C1 segment of cervical spinal cord (tissue), 14 donors: ENCODE measurements around the gene IL6R.
A peak's percentile ranks its signal among the peaks of the same experiment; 100 is the strongest.
"Not testable (repeated sequence)": the region's sequence is repeated elsewhere in the genome, so short reads cannot be mapped to it uniquely, and the experiment has no call there.

Source experiments
- DNase-seq, 14 donors: peaks; one replicate each; lab custom pipeline; 2025; lab: John Stamatoyannopoulos, UW

IL6R gene

DNA sequence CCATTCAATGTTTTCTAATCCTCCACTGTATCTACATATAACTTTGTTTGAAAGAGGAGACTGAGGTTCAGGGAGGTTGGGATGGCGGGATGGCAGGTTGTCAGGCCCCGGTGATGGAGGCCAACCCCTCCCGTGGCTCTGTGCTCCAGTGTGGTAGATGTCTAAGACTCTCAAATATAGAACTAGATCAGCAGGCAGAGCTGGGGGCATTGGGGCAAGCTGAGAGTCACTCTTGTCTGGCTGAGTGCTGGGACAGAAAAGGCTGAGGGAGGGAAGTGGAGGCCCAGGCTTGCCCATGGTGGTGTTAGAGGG is 1.7 kb downstream of the IL6R start:
- DNase-seq: peak in 1 of 14 donors; percentile 62

DNA sequence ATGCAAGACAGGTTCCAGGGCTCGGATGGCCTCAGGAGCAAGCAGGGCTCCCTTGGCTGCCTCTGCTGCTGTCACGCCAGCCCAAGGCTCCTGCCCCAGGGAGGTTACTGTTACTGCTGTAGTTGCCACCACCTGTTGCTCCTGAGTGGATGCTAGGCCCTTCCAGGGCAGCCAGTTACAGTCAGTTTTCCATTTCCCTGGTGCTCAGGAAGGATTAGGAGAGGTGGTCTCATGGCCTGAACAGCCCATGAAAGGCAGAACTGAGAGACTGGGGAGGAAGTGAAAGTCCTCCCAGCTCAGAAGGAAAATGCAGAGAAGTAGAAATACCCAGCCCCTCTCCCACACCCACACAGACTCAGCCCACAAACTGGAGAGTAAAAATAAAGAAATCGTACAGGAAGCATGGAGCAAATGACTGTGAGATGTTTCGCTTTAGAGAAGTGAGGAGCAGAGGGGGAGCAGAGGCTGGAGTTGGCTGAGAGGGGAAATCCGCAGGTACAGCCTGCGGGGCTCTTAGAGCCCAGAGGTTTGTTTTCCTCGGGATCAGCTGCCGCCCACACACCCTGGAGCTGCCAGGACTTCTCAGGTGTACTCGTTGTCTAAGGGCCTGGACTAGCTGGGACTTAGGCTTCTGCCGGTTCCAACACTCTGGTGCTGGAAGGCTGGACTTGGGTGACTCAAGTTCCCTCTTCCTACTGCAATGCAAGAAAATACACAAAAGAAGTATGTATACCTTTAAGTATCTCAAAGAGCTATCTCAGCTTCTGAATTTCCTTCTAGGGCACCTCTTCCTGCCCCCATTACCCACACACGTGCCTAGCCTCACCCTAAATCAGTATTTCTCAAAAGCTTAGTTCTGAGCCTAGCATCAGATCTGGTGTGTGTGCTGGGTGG is 2.3 kb downstream of the IL6R start:
- DNase-seq: peak in 7 of 14 donors; percentile 35 to 62 (median 49)

DNA sequence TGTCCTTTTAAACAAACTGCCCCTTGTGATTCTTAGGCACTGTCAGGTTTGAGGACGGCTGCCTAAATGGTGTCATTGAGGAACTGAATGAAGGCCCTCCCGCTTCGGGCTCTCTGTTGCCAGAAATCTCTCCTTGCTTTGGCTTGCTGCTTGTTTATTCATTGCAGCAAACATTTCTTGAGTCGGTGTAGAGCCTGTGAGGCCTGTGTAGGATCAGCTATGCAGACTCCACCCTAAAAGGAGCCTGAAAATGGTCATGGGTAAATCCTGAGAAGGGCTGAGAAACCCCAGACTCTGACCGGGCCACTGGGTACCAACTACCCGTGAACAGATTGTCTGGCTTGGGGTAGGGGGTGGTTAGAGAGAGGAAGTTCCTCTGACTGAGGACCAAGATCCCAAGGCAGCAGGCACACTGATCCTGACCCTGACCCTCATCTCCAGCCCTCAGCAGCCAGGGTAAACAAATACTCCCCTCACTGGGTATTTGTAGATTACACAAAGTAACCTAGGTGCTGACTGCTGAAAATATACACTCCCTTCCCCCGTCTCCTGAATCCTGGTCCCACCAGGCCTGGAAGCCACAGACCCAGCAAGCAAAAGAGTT is 3.1 kb downstream of the IL6R start:
- DNase-seq: peak in 5 of 14 donors; percentile 22 to 46 (median 32)

DNA sequence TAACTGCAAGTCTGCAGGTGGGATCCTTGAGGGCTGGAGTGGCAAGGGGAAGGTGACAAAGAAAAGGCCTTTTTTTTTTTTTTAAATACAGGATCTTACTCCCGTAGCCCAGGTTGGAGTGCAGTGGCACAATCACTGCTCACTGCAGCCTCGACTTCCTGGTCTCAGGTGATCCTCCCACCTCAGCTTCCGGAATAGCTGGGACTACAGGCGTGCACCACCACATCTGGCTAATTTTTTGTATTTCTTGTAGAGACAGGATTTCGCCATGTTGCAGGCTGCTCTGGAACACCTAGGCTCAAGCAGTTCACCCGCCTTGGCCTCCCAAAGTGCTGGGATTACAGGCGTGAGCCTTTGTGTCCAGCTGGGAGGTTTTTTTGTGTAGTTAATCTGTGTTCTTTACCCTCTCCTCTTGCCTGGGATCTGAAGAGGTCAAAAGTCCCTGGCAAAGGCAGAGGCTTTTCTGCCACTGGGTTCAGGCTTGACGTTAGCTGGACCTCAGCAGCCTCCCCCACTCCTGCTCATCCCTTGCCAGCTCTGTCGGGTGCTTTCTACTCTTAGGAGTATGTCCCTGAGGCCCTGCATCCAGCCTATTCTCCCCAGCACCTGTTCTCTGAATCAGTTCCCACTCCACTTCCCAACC is 5.2 kb downstream of the IL6R start:
- DNase-seq: no peak

DNA sequence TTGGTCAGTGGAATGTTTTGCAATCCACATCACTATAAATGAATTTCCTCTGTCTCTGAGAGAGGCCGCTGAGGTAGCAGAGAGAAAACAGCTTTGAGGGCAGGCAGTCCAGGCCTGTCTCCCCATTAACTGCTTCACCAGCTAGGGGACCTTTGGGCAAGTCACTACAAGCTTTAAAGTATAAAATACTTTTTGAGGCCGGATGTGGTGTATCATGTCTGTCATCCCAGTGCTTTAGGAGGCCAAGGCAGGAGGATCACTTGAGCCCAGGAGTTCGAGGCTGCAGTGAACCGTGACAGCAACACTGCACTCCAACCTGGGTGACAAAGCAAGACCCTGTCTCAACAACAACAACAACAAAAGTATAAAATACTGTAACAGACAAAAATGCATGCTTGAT is 6.4 kb downstream of the IL6R start:
- no peak for DNase-seq

DNA sequence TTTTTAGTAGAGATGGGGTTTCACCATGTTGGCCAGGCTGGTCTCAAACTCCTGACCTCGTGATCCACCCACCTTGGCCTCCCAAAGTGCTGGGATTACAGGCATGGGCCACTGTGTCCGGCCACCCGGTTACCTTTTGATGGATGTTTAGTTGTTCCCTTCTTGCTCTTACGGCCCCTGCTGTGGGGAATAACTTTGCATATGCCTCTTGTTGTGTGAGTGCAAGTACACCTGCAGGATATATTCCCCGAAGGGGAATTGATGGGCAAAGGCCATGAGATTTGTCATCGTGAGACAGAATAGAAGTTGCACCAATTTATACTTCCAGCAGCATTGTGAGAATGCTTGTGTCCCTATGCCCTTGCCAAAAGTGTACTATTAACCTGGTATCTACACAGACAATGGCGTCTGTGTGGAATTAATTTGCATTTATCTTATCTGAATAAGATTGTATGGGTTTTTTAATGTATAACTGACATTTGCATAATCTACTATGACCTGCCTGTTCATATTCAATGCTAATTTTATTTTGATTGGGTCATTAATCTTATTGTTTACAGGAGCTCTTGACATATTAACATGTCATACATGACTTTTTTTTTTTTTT is 8.1 kb downstream of the IL6R start:
- no peak for DNase-seq

DNA sequence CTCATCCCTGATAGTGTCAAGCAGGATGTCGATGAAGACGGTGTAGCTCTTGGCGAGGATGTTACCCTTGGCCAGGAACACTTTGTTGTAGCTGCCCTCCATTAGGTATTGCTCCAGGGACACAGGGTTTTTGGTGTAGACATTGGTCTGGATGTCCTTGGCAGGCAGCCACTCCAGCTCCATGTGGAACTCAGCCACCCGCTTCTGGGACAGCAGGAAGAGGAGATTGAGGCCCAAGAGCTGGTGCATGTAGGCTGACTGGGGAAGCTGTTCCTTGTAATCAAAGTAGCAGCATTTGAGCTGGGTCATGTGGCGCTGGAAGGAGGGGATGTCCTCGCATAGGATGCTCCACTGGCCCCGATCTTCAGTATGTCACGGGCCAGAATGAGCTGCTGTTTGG is 9.5 kb downstream of the IL6R start:
- peak in 1 of 14 donors; percentile 51 for DNase-seq

DNA sequence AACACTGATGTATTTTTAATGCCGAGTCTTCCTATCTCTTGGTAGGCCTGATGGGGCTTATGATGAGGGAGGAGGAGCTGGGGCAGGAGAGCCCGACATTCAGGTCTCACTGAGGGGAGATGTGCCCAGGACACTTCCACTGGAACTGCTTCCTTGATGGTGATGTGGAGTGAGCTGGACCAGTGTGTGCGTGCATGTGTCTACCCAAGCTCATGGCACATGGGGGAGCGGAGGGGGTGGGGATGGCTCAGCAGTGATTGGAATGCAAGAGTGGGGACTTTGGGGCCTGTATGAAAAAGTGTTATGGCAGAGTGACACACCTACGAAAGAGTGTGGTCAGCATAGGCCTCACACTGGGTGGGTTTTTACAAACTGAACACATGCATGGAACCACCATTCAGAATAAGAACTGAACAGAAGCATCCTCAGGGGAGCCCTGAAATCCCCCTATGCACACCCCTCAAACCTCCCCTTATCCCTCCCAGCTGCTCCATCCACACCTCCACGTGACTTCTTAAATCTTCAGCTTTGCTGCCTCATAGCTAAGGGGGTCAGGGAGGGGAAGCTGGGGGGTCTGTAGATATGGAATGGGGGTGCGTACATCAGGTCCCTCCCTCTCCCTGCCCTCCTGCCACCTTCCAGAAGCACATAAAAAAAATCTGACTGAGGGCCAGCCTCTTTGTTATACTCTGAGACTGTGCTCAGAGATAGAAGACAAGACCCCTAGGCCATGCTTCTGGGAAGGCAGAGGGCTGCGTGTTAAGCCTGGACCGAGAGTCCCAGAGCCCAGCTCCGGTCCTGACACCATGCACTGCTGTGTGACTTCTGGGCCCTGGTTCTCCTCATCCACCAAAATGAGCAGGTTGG is 11.6 kb downstream of the IL6R start:
- no peak for DNase-seq

DNA sequence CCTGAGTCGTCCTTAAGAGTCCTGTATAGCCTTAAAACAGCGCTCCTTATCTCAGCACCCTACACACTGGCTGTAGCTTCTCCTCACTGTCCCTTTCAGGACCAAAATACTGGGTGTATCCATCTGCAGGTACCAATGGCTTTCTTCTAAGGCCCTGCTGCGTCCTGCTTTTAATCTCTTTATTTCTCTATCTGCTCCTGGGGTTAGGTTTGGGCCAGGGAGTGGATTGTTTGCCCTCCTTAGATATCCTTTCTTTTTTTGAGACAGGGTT is 12.1 kb downstream of the IL6R start:
- DNase-seq: no peak

DNA sequence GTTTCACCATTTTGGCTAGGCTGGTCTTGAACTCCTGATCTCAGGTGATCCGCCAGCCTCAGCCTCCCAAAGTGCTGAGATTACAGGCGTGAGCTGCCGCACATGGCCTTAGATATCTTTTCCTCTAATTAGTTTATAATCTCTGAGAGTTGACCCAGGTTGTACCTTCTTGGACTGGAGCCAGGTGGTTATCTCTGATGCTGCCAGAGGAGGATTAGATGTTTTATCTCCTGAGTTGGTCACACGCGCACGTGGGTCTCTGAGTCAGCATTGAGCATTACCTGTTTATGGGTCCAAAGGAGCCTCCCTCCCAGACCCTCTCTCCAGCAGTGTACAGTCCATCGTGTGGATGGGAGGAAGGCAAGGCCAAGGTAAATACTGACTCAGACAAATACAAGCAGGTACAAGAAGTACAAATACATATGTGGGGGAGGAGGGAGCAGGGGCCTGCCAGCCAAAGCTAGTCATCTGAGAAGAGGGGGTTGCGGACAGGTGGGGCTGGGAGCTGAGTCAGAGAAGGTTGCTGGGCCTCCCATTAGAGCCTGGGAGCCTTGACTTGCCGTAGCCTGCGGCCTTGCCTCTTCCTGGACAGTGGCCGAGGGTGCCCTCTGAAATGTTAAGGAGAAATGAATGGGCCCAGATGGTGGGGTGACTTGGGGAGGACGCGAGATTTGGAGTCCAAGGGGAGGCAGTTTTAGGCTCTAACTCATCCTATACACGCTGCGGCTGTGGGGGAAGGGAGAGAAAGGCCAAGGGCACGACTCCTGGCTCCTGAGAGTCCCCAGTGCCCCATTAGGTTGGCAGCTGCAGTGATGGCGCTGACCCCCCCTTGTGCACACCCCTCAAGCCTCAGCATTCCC is 13.1 kb downstream of the IL6R start:
- no peak for DNase-seq

DNA sequence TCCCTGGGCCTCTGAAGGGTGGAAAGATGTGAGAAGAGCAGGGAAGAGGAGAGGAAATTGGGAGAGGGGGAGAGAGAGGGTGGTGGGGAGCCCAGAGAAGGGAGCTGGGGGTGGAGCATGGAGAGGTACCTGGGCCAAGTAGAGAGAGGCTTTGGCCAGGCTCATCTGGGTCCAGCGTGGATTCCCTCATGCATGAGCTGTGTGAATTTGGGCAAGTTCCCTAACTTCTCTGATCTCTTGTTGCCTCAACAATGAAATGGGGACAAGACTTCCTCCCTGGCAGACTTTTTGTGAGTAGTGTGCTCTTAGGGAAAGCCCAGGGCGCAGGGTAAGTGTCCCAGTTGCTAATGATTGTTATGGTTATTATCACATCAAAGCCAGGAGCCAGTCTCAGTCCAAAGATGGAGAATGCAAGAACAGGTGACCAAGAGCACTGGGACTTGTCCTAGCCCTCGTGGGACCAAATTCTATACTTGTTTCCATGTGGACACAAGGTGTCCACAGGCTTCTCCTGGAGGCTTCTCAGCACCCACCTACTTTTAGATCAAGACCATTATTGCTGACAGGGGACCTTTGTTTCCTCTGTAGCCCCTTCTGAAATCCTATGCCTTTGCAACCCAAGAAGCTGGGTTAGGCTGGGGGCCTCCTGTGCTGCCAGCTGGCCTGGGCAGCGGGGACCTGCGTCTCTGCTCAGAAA is 13.9 kb downstream of the IL6R start:
- no peak for DNase-seq

DNA sequence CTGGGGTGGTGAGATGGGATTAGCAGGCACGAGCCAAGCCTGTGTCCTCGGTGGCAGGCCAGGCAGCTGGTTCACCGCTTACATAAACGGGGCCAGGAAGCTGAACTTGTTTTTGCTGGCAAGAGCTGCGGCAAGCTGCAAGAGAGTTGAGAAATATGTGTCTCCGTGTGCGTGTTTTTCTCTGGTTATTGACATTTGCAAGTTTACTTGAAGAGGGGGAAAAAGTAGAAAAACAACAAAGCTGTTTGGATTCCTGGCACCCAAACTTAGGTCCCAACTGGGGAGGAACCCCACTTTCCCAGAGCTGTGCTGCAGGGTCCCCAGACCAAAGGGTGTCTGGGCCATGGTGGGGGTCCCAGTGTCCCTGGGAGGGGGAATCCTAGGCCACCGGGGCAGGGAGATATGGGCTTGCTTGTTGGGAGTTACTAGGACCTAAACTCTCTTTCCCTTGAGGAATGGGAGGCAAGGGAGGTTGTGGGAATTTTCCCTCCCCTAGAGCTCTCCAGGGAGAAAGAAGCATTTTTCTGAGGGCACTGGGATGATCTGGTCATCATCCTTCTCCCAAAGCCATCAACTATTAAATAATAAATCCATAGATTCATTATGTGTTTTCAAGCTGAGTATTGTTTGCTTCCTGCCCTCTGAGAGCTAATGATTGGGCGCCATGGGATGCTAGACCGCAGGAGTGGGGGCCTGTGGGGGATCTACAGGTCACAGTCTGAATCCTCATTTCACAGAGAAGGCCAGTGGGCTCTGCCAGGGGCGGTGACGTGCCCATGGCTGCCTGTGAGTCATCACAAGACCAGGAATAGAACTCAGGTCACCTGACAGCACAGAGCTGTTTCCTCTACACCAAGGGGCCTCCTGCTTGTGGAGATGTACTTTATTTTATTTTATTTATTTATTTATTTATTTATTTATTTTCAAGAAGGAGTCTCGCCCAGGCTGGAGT is 14.8 kb downstream of the IL6R start:
- DNase-seq: peak in 12 of 14 donors; percentile 46 to 90 (median 66)

DNA sequence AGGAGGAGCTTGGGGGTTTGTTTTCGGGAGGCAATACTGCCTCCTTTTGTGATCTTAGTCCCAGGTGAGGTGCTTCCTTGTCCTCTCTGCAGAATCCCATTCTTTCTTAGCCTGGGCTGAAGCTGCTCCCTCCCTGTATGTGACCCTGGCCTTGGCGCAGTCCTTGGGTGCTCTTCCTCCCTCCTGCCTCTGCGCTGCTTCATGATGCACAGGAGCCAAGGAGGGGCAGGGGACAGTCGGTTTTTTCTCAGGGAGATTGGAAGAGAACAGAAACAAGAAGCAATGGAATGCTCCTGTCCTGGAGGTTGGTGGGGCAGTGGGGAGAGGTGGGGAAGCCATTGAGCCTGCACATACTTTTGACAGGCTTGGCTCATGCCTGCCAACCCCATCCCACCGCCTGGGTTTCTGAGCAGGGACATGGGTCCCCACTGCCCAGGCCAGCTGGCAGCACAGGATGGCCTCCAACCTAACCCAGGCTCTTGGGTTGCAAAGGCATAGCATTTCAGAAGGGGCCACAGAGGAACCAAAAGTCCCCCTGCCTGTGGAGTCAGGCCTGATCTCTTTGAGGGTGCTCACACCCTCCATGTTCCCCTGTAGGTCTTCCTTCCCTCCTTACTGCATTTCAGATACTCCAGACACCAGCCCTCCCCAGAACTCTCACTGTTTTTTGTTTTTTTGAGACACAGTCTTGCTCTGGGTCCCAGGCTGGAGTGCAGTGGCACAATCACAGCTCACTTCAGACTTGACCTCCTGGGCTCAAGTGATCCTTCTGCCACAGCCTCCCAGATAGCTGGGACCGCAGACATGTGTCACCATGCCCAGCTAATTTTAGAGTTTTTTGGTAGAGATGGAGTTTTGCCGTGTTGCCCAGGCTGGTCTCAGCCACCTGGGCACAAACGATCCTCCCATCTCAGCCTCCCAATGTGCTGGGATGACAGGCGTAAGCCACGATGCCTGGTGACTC is 16.1 kb downstream of the IL6R start:
- no peak for DNase-seq

DNA sequence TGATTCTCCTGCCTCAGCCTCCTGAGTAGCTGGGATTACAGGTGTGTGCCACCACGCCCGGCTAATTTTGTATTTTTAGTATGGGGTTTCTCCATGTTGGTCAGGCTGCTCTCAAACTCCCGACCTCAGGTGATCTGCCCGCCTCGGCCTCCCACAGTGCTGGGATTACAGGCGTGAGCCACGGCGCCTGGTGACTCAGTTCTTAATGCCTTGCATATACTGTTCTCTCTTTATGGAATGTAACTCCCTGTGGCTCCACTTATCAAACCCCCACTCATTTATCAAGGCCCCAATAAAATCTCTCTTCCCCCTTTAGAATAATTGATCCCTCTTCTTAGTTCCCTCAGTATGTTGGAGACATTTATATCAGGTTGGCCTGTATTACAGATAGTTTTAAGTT is 16.9 kb downstream of the IL6R start:
- DNase-seq: not testable (repeated sequence)

DNA sequence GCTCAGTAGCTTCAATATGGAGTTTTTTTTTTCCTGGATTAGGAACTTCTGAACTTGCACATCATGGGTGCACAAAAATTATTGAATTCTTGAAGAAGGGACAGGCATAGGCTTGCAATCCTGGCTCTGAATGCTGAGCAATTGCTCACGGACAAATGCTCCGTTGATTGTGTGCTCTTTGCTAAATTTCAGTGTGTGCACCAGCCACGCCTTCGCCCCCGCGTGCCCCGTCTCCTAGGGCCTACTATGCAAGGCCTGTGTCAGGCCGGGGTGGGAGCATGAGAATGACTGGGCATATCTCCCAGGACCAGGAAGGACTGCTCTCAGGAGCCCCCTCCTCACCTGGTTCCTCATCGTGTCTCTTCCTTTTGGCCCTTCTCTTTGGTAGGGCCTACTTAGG is 17.4 kb downstream of the IL6R start:
- no peak for DNase-seq

DNA sequence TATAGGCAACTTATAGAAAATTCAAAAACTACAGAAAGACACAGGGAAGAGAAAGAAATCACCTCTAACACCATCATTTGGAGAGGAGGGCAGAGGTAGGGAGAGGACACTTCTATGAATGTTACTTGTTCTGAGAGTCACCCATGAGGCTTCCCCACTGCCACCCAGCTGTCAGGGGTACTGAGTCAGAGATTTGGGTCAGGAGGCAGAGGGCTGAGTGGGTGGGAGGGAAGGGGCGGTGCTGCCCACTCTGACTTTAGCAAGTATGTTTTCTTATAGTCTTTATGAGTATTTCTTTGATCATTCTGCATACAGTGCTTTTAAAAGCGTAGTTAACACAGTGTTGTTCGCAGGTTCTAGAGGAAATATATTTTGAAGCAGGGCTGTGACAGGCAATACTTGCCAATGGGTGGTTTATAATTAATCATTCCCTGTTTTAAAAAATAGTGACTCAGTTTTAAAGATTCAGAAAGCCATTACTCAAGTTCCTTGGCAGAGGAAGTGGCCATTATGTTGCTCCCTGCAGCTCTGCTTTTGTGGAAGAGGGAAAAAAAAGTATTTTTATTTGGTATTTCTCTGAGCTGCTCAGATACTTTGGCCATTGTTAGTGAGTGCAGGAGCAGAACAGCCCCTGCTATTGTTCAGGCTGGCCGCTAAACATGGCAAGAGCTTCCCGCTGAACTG is 18.3 kb downstream of the IL6R start:
- DNase-seq: peak in 5 of 14 donors; percentile 15 to 60 (median 52)

DNA sequence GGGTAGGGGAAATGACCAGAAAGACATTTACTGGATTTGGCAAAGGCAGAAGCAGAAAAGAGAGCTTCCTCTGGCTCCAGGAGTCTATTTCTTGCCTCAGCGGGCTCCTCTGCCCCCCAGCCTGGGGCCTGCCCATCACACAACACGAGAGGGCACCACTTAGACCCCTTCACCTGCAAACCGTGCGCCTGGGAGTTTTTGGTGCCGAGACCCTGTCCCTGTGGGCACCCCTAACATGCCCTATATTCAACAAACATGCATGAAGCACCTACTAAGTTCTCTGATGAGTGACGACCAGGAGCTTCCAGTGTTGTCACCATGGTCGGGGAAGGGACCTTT is 18.8 kb downstream of the IL6R start:
- DNase-seq: peak in 5 of 14 donors; percentile 33 to 74 (median 38)
